Lung (tissue), 12 donors: ENCODE results near the gene VPS35. TPM values are rescaled to one million over a fixed set of nuclear protein-coding genes. Genes with fewer than 3 reads are reported as not detected.

Source experiments
- ATAC-seq: fragments of 200-7000 bp; cut with Tn5 transposase; one replicate; pipeline ENCODE4 v1.9.1; 2020; ENCODE audit warnings: moderate number of reproducible peaks; ENCODE audit not compliant: insufficient read depth, low FRiP score
- DNase-seq, 3 donors: peaks; one replicate each; pipeline ENCODE4 v3.0.0-alpha.2; 2013 to 2017
- H3K27ac ChIP-seq, 2 donors: one replicate each; pipeline ENCODE4 v1.5.1; 2013; ENCODE audit warnings: mild to moderate bottlenecking in 2 of 2, moderate library complexity in 2 of 2, control low read depth in 1 of 2, inconsistent platforms in 1 of 2, low read depth in 1 of 2, low read length in 1 of 2
- H3K27me3 ChIP-seq, 3 donors: one replicate each; pipeline ENCODE4 v1.5.1; 2013; ENCODE audit warnings: low read length in 2 of 3; ENCODE audit not compliant: control insufficient read depth in 3 of 3, insufficient read depth in 3 of 3
- H3K36me3 ChIP-seq, 4 donors: one replicate each; pipeline ENCODE4 v1.5.1; 2013; ENCODE audit warnings: low read length in 4 of 4, mild to moderate bottlenecking in 1 of 4, moderate library complexity in 1 of 4; ENCODE audit not compliant: control insufficient read depth in 4 of 4, insufficient read depth in 4 of 4
- H3K4me1 ChIP-seq, 5 donors: one replicate each; pipeline ENCODE4 v1.5.1; 2013; ENCODE audit warnings: low read length in 5 of 5, mild to moderate bottlenecking in 2 of 5, moderate library complexity in 1 of 5; ENCODE audit not compliant: control insufficient read depth in 5 of 5, insufficient read depth in 5 of 5
- H3K4me3 ChIP-seq: one replicate; pipeline ENCODE4 v1.5.1; 2013; ENCODE audit warnings: mild to moderate bottlenecking, control low read depth, moderate library complexity
- H3K9ac ChIP-seq, 2 donors: one replicate each; pipeline ENCODE4 v1.5.1; 2013; ENCODE audit warnings: low read length in 2 of 2, control low read depth in 1 of 2; ENCODE audit not compliant: insufficient read depth in 1 of 2
- H3K9me3 ChIP-seq, 4 donors: one replicate each; pipeline ENCODE4 v1.5.1; 2013; ENCODE audit warnings: low read length in 3 of 4, mild to moderate bottlenecking in 1 of 4, moderate library complexity in 1 of 4; ENCODE audit not compliant: control insufficient read depth in 4 of 4, insufficient read depth in 3 of 4
- WGBS, 2 donors: extraction: QIAGEN DNeasy Blood & Tissue Kit; methylation state at CpG; one replicate each; pipeline ENCODE4 v1.1.7; 2013; 5-methylcytosine and 5-hydroxymethylcytosine counted together
- polyA plus RNA-seq, 2 donors: library from polyadenylated mRNA; stranded (reverse); fragments of 200-250 nt; gene quantifications; one replicate each; pipeline ENCODE4 v1.2.1, GENCODE V29; 2013
- total RNA-seq, 2 donors: library from RNA; depleted of rRNA in 1 of 2; stranded (reverse); fragments of >200 nt in 1 of 2; gene quantifications; one replicate each; pipeline ENCODE4 v1.2.1, GENCODE V29; 2014 to 2021
- TF ChIP-seq, protein P1 (sequence below): IDR thresholded peaks from 2 replicates; pipeline ENCODE4 v1.5.1; 2012; ENCODE audit warnings: mild to moderate bottlenecking; ENCODE audit errors: control extremely low read depth, extremely low read depth
- donor health status: control.
- donor health status: control.
- donor health status: Bipolar disorder and iron deficiency.
- donor health status: healthy.
- donor health status: DM: yes; HTN: yes; CAD: no.

VPS35 gene
- total and polyA plus RNA-seq, 4 donors, result 16.6 to 104 (median 69.0) TPM

DNA sequence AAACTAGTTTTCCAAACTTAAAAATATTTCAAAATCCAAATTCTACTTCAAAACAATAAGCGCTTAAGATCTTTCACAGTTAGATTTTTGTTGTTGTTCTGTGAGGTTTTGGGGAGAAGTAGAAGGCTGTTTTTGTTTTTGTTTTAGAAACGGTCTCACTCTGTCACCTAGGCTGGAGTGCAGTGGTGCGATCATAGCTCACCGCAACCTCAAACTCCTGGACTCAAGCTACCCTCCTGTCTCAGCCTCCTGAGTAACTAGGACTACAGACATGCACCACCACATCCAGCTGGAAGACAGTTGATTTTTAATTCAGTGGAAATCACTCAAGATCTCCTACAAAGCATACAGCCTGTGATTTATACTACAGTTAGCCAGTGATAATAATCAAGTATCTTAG, 70.5 kb downstream of the VPS35 start:
- Histone ChIP-seq H3K27me3 (no peaks in the 10 kb centered on the region), H3K4me3 (no peak overlapping the region), H3K9ac (no peak overlapping the region), H3K27ac (no peak overlapping the region), H3K36me3 (peaks cover 0 to 2% (median 0%) of the 10 kb centered on the region in 4 donors), H3K4me1 (peaks cover 0 to 29% (median 5%) of the 10 kb centered on the region in 5 donors), H3K9me3 (no peaks in the 10 kb centered on the region)
- DNase-seq (no peak), ATAC-seq (no peak)
- WGBS, 2 donors, result 91 to 94% methylated on average over 4 of the region's 4 CpGs
- TF ChIP-seq, protein P1, sequence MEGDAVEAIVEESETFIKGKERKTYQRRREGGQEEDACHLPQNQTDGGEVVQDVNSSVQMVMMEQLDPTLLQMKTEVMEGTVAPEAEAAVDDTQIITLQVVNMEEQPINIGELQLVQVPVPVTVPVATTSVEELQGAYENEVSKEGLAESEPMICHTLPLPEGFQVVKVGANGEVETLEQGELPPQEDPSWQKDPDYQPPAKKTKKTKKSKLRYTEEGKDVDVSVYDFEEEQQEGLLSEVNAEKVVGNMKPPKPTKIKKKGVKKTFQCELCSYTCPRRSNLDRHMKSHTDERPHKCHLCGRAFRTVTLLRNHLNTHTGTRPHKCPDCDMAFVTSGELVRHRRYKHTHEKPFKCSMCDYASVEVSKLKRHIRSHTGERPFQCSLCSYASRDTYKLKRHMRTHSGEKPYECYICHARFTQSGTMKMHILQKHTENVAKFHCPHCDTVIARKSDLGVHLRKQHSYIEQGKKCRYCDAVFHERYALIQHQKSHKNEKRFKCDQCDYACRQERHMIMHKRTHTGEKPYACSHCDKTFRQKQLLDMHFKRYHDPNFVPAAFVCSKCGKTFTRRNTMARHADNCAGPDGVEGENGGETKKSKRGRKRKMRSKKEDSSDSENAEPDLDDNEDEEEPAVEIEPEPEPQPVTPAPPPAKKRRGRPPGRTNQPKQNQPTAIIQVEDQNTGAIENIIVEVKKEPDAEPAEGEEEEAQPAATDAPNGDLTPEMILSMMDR, result no peak

- TF ChIP-seq, protein P1, result no peak
- ATAC-seq (no peak), DNase-seq (peak in 2 of 3 donors; percentile 73 to 75)
Observed at GRCh38 chr16:46614006-46614405, 75.0 kb downstream of the VPS35 start.

GRCh38 chr16:46613352-46613751, 75.6 kb downstream of the VPS35 start:
- WGBS, 2 donors, result 79 to 86% methylated on average over 2 of the region's 2 CpGs
- no peak overlapping the region for H3K9ac ChIP-seq
- no peak overlapping the region for H3K27ac ChIP-seq
- DNase-seq, result peak in 2 of 3 donors; percentile 55 to 64
- no peak for ATAC-seq
- no peaks in the 10 kb centered on the region for H3K27me3 ChIP-seq
- no peaks in the 10 kb centered on the region for H3K9me3 ChIP-seq
- TF ChIP-seq, protein P1, result no peak
- H3K4me1 ChIP-seq, result peaks cover 0 to 16% (median 0%) of the 10 kb centered on the region in 5 donors
- H3K36me3 ChIP-seq, result no peaks in the 10 kb centered on the region
- no peak overlapping the region for H3K4me3 ChIP-seq

More at GRCh38 chr16:46614006-46614405, 75.0 kb downstream of the VPS35 start:
- H3K36me3 ChIP-seq, result no peaks in the 10 kb centered on the region
- H3K4me3 ChIP-seq, result no peak overlapping the region
- no peaks in the 10 kb centered on the region for H3K27me3 ChIP-seq
- no peak overlapping the region for H3K9ac ChIP-seq
- peaks cover 0 to 16% (median 0%) of the 10 kb centered on the region in 5 donors for H3K4me1 ChIP-seq
- 69 to 79% methylated on average over 4 of the region's 4 CpGs for WGBS, 2 donors
- no peaks in the 10 kb centered on the region for H3K9me3 ChIP-seq
- no peak overlapping the region for H3K27ac ChIP-seq

DNA sequence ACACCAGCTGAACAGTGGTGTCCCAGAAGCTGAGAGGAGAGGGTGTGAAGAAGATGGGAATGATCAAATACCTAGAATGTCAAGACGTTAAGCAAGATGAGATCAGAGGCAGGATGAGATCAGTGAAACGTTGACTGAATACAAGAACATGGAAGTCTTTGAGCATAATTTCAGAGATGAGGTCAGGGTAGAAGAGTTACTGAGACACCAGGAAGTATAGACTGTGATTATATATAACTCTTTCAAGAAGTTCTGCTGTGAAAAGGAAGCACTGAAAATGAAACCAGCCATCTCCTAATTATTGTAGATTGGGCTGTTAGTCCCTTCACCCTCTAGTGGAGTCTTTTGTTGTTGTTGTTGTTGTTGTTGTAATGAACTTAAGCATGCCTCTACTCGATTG, 76.9 kb downstream of the VPS35 start:
- Histone ChIP-seq H3K4me1 (peaks cover 0 to 16% (median 0%) of the 10 kb centered on the region in 5 donors), H3K9me3 (no peaks in the 10 kb centered on the region), H3K36me3 (peaks cover 0 to 4% (median under 1%) of the 10 kb centered on the region in 4 donors), H3K27ac (no peak overlapping the region), H3K27me3 (no peaks in the 10 kb centered on the region), H3K9ac (no peak overlapping the region), H3K4me3 (no peak overlapping the region)
- ATAC-seq (no peak), DNase-seq (no peak)
- TF ChIP-seq, protein P1, result no peak
- 66 to 80% methylated on average over 3 of the region's 3 CpGs for WGBS, 2 donors
